ENCODE results near the gene PRCD.

The PRCD gene

GRCh38 chr17:76539631-76540271, at the start of gene PRCD:
PRCD (plus strand) TSS chr17:76540044; CDS start chr17:76540142, 98 bp downstream.
- no peak for DNase-seq (ENCODE audit: low spot score)

- no peak for DNase-seq (ENCODE audit: low spot score)
Observed at GRCh38 chr17:76490112-76490710, 49.6 kb upstream of the PRCD start.

GRCh38 chr17:76491271-76492122, 48.3 kb upstream of the PRCD start:
- no peak for DNase-seq (ENCODE audit: low spot score)

GRCh38 chr17:76492123-76492988, 47.5 kb upstream of the PRCD start:
- DNase-seq (ENCODE audit: low spot score), result no peak

GRCh38 chr17:76492989-76493501, 46.8 kb upstream of the PRCD start:
- peak; percentile 32 for DNase-seq (ENCODE audit: low spot score)

- DNase-seq (ENCODE audit: low spot score), result no peak
Observed at GRCh38 chr17:76493505-76494167, 46.2 kb upstream of the PRCD start.

- no peak for DNase-seq (ENCODE audit: low spot score)
Observed at GRCh38 chr17:76495663-76496400, 44.0 kb upstream of the PRCD start.

- DNase-seq (ENCODE audit: low spot score), result no peak
Observed at GRCh38 chr17:76496464-76496863, 43.4 kb upstream of the PRCD start.

- no peak for DNase-seq (ENCODE audit: low spot score)
Observed at GRCh38 chr17:76497699-76497978, 42.2 kb upstream of the PRCD start.

- no peak for DNase-seq (ENCODE audit: low spot score)
Observed at GRCh38 chr17:76497979-76498875, 41.6 kb upstream of the PRCD start.

- no peak for DNase-seq (ENCODE audit: low spot score)
Observed at GRCh38 chr17:76498876-76499251, 41.0 kb upstream of the PRCD start.

GRCh38 chr17:76499267-76499667, 40.6 kb upstream of the PRCD start:
- DNase-seq (ENCODE audit: low spot score), result no peak

- DNase-seq (ENCODE audit: low spot score), result no peak
Observed at GRCh38 chr17:76500074-76500746, 39.6 kb upstream of the PRCD start.

- DNase-seq (ENCODE audit: low spot score), result no peak
Observed at GRCh38 chr17:76500747-76501017, 39.2 kb upstream of the PRCD start.

GRCh38 chr17:76501018-76501826, 38.6 kb upstream of the PRCD start, which contains the start of gene RHBDF2:
RHBDF2 (minus strand) TSS chr17:76501423; CDS start chr17:76481524, 19,899 bp downstream.
- DNase-seq (ENCODE audit: low spot score), result peak; percentile 95

GRCh38 chr17:76501827-76502307, 38.0 kb upstream of the PRCD start:
- DNase-seq (ENCODE audit: low spot score), result no peak

GRCh38 chr17:76502341-76503211, 37.3 kb upstream of the PRCD start:
- DNase-seq (ENCODE audit: low spot score), result peak; percentile 0

All from CD4-positive, alpha-beta T cell treated with Interleukin-6 at 100 ng/mL for 8 hours (primary cell).